ENCODE measurements around the gene CFAP107. TPM values are rescaled to one million over a fixed set of nuclear protein-coding genes. Genes with fewer than 3 reads are reported as not detected.

The CFAP107 gene
- total and polyA plus RNA-seq, 11 donors, result not detected

- intact Hi-C loops (cut with DNase I), result no loop called here
- peaks cover 0 to 17% (median 0%) of the 10 kb centered on the region in 9 donors for H3K27me3 ChIP-seq
Measured at GRCh38 chr1:12739613-12740012, 6.4 kb upstream of the CFAP107 start.

DNA sequence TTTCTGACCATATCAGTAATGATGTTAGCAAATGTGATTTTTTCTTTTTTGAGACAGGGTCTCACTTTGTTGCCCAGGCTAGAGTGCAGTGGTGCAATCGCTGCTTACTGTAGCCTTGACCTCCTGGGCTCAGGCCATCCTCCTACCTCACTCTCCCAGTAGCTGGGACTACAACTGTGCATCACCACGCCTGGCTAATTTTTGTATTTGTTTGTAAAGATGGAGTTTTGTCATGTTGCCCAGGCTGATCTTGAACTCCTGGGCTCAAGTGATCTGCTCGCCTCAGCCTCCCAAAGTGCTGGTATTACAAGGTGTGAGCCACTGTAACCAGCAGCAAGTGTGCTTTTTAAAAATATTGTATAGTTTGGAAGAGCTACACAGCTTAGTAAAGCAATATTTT, 4.1 kb upstream of the CFAP107 start:
- TF ChIP-seq POLR2A (IDR thresholded peaks at IDR 0.05), result no peak
- TF ChIP-seq, protein P1, sequence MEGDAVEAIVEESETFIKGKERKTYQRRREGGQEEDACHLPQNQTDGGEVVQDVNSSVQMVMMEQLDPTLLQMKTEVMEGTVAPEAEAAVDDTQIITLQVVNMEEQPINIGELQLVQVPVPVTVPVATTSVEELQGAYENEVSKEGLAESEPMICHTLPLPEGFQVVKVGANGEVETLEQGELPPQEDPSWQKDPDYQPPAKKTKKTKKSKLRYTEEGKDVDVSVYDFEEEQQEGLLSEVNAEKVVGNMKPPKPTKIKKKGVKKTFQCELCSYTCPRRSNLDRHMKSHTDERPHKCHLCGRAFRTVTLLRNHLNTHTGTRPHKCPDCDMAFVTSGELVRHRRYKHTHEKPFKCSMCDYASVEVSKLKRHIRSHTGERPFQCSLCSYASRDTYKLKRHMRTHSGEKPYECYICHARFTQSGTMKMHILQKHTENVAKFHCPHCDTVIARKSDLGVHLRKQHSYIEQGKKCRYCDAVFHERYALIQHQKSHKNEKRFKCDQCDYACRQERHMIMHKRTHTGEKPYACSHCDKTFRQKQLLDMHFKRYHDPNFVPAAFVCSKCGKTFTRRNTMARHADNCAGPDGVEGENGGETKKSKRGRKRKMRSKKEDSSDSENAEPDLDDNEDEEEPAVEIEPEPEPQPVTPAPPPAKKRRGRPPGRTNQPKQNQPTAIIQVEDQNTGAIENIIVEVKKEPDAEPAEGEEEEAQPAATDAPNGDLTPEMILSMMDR (IDR thresholded peaks at IDR 0.05), result no peak
- no peak for DNase-seq
- Histone ChIP-seq H3K4me3 (no peak overlapping the region), H3K27ac (no peak overlapping the region), H3K9me3 (peaks cover 0 to 4% (median 0%) of the 10 kb centered on the region in 12 donors), H3K27me3 (peaks cover 0 to 17% (median 0%) of the 10 kb centered on the region in 9 donors), H3K4me1 (no peaks in the 10 kb centered on the region), H3K36me3 (no peaks in the 10 kb centered on the region)
- intact Hi-C loops (cut with DNase I), result no loop called here
- ATAC-seq, result no peak
- WGBS, 4 donors, result 53 to 86% (median 64%) methylated on average over 3 of the region's 3 CpGs

More at GRCh38 chr1:12739613-12740012, 6.4 kb upstream of the CFAP107 start:
- no peak for ATAC-seq
- Histone ChIP-seq H3K9me3 (peaks cover 0 to 13% (median 2%) of the 10 kb centered on the region in 12 donors), H3K4me1 (no peaks in the 10 kb centered on the region), H3K36me3 (no peaks in the 10 kb centered on the region), H3K4me3 (no peak overlapping the region), H3K27ac (no peak overlapping the region)
- 68 to 79% (median 73%) methylated on average over 5 of the region's 5 CpGs for WGBS, 4 donors
- DNase-seq, result no peak
- no peak for TF ChIP-seq POLR2A (IDR thresholded peaks at IDR 0.05)
- TF ChIP-seq, protein P1 (IDR thresholded peaks at IDR 0.05), result no peak

GRCh38 chr1:12745126-12745991, 641 bp upstream of the CFAP107 start:
- Histone ChIP-seq H3K4me1 (no peaks in the 10 kb centered on the region), H3K27me3 (peaks cover 0 to 21% (median 0%) of the 10 kb centered on the region in 9 donors), H3K36me3 (no peaks in the 10 kb centered on the region), H3K4me3 (no peak overlapping the region), H3K27ac (no peak overlapping the region), H3K9me3 (peaks cover 0 to 31% (median 17%) of the 10 kb centered on the region in 12 donors)
- 60 to 75% (median 69%) methylated on average over 3 of the region's 3 CpGs for WGBS, 4 donors
- no peak for TF ChIP-seq POLR2A (IDR thresholded peaks at IDR 0.05)
- TF ChIP-seq, protein P1 (IDR thresholded peaks at IDR 0.05), result no peak
- intact Hi-C loops (cut with DNase I), result no loop called here
- DNase-seq, result no peak
- ATAC-seq, result no peak

GRCh38 chr1:12748778-12749355, 2.9 kb downstream of the CFAP107 start:
- TF ChIP-seq, protein P1 (IDR thresholded peaks at IDR 0.05), result no peak
- Histone ChIP-seq H3K9me3 (peaks cover 0 to 33% (median 17%) of the 10 kb centered on the region in 12 donors), H3K27me3 (peaks cover 0 to 19% (median 0%) of the 10 kb centered on the region in 9 donors), H3K4me1 (no peaks in the 10 kb centered on the region), H3K36me3 (no peaks in the 10 kb centered on the region), H3K4me3 (no peak overlapping the region), H3K27ac (no peak overlapping the region)
- DNase-seq (no peak), ATAC-seq (no peak)
- intact Hi-C loops (cut with DNase I), result no loop called here
